Measurements from ENCODE around the gene TEX29.

The TEX29 gene

GRCh38 chr13:111319998-111320911 lies at the start of gene TEX29:
Gene TEX29, plus strand, starts transcription at chr13:111320642. Its CDS starts 249 bp downstream, at chr13:111320891.
- in situ Hi-C loops (cut with MboI; ENCODE audit: low sequenced_read_pairs): no loop called here

GRCh38 chr13:111270765-111271698 lies 49.4 kb upstream of the TEX29 start:
- in situ Hi-C loops (cut with MboI; ENCODE audit: low sequenced_read_pairs): no loop called here

- in situ Hi-C loops (cut with MboI; ENCODE audit: low sequenced_read_pairs): no loop called here
These were observed 48.3 kb upstream of the TEX29 start for GRCh38 chr13:111272117-111272516.

GRCh38 chr13:111275382-111275781 lies 45.1 kb upstream of the TEX29 start:
- in situ Hi-C loops (cut with MboI; ENCODE audit: low sequenced_read_pairs): no loop called here

- in situ Hi-C loops (cut with MboI; ENCODE audit: low sequenced_read_pairs): no loop called here
These were observed 44.3 kb upstream of the TEX29 start for GRCh38 chr13:111275995-111276618.

GRCh38 chr13:111278258-111278657 lies 42.2 kb upstream of the TEX29 start:
- in situ Hi-C loops (cut with MboI; ENCODE audit: low sequenced_read_pairs): no loop called here

GRCh38 chr13:111278743-111279652 lies 41.4 kb upstream of the TEX29 start:
- in situ Hi-C loops (cut with MboI; ENCODE audit: low sequenced_read_pairs): no loop called here

GRCh38 chr13:111280226-111280625 lies 40.2 kb upstream of the TEX29 start:
- in situ Hi-C loops (cut with MboI; ENCODE audit: low sequenced_read_pairs): no loop called here

- in situ Hi-C loops (cut with MboI; ENCODE audit: low sequenced_read_pairs): no loop called here
These were observed 39.5 kb upstream of the TEX29 start for GRCh38 chr13:111280681-111281585.

- in situ Hi-C loops (cut with MboI; ENCODE audit: low sequenced_read_pairs): no loop called here
These were observed 38.6 kb upstream of the TEX29 start for GRCh38 chr13:111281751-111282311.

GRCh38 chr13:111282425-111282824 lies 38.0 kb upstream of the TEX29 start:
- in situ Hi-C loops (cut with MboI; ENCODE audit: low sequenced_read_pairs): no loop called here

- in situ Hi-C loops (cut with MboI; ENCODE audit: low sequenced_read_pairs): no loop called here
These were observed 37.4 kb upstream of the TEX29 start for GRCh38 chr13:111282997-111283396.

- in situ Hi-C loops (cut with MboI; ENCODE audit: low sequenced_read_pairs): no loop called here
These were observed 37.0 kb upstream of the TEX29 start for GRCh38 chr13:111283457-111283856.

GRCh38 chr13:111283991-111284390 lies 36.5 kb upstream of the TEX29 start:
- in situ Hi-C loops (cut with MboI; ENCODE audit: low sequenced_read_pairs): no loop called here

GRCh38 chr13:111284565-111284964 lies 35.9 kb upstream of the TEX29 start:
- in situ Hi-C loops (cut with MboI; ENCODE audit: low sequenced_read_pairs): no loop called here

- in situ Hi-C loops (cut with MboI; ENCODE audit: low sequenced_read_pairs): no loop called here
These were observed 34.3 kb upstream of the TEX29 start for GRCh38 chr13:111286162-111286561.

GRCh38 chr13:111286749-111287148 lies 33.7 kb upstream of the TEX29 start:
- in situ Hi-C loops (cut with MboI; ENCODE audit: low sequenced_read_pairs): no loop called here

GRCh38 chr13:111287201-111287600 lies 33.2 kb upstream of the TEX29 start:
- in situ Hi-C loops (cut with MboI; ENCODE audit: low sequenced_read_pairs): no loop called here

- in situ Hi-C loops (cut with MboI; ENCODE audit: low sequenced_read_pairs): no loop called here
These were observed 32.2 kb upstream of the TEX29 start for GRCh38 chr13:111288276-111288675.
